Mammary epithelial cell (primary cell): ENCODE measurements around the gene CEP83.

ENCODE experiments used
- CTCF ChIP-seq, 2 donors: IDR thresholded peaks in 1 of 2; conservative IDR thresholded peaks in 1 of 2; 2 replicates each; pipeline ENCODE4 v1.5.1; 2011 to 2012; ENCODE audit warnings: inconsistent platforms in 2 of 2, low read length in 2 of 2, mild to moderate bottlenecking in 2 of 2, control low read depth in 1 of 2, low read depth in 1 of 2; ENCODE audit not compliant: insufficient read depth in 1 of 2; ENCODE audit errors: extremely low read depth in 1 of 2
- EZH2 ChIP-seq: IDR thresholded peaks from 2 replicates; pipeline ENCODE4 v1.6.1; 2012; ENCODE audit warnings: low read length, inconsistent platforms, borderline replicate concordance

- TF ChIP-seq CTCF (conservative IDR thresholded peaks at IDR 0.05 in 1 of 2, IDR thresholded peaks at IDR 0.05 in 1 of 2; ENCODE audit: extremely low read depth in 1 of 2, insufficient read depth in 1 of 2, low read depth in 1 of 2, low read length in 2 of 2) (no peak), EZH2 (no peak)
Measured at GRCh38 chr12:94284859-94285258, 174.8 kb downstream of the CEP83 start.
